ENCODE measurements around the gene BAIAP3.
A peak's percentile ranks its signal among the peaks of the same experiment; 100 is the strongest.
"Not testable (repeated sequence)": the region's sequence is repeated elsewhere in the genome, so short reads cannot be mapped to it uniquely, and the experiment has no call there.

BAIAP3 gene

DNA sequence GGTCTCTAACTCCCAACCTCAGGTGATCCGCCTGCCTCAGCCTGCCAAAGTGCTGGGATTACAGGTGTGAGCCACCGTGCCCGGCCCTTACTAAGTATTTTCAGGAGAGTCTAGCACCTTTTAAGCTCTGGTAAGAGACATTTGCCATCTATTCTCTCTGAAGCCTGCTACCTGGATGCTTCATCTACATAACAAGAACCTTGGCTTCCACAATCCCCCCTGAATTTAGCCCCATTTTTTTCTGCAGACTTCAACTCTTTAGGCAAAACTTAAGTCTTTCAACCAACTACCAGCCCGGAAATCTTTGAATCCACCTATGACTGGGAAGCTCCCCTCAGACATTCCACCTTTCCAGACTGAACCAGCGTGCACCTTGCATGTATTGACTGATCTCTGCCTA, 38.0 kb upstream of the BAIAP3 start:
- Mint-ChIP-seq H3K4me1 (peaks cover 29% of the 10 kb centered on the region), H3K4me3 (no peak overlapping the region), H3K27ac (no peak overlapping the region), H3K27me3 (peaks cover 37% of the 10 kb centered on the region), H3K9me3 (no peaks in the 10 kb centered on the region), H3K36me3 (no peaks in the 10 kb centered on the region)
- no peak for ATAC-seq

DNA sequence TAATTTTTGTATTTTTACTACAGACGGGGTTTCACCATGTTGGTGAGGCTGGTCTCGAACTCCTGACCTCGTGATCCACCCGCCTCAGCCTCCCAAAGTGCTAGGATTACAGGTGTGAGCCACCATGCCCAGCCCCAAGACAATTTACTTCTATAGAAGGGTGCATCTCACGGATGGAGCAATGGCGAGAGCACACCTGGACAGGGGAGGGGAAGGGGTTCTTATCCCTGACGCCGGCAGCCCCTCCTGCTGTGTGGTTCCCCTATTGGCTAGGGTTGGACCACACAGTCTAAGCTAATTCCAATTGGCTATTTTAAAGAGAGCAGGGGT, 36.8 kb upstream of the BAIAP3 start:
- H3K9me3 Mint-ChIP-seq, H3K36me3 Mint-ChIP-seq, ATAC-seq: not testable (repeated sequence)
- Mint-ChIP-seq H3K4me3 (peak overlapping the region; percentile 19), H3K27me3 (peaks cover 31% of the 10 kb centered on the region), H3K27ac (peak overlapping the region; percentile 70), H3K4me1 (peaks cover 39% of the 10 kb centered on the region)

DNA sequence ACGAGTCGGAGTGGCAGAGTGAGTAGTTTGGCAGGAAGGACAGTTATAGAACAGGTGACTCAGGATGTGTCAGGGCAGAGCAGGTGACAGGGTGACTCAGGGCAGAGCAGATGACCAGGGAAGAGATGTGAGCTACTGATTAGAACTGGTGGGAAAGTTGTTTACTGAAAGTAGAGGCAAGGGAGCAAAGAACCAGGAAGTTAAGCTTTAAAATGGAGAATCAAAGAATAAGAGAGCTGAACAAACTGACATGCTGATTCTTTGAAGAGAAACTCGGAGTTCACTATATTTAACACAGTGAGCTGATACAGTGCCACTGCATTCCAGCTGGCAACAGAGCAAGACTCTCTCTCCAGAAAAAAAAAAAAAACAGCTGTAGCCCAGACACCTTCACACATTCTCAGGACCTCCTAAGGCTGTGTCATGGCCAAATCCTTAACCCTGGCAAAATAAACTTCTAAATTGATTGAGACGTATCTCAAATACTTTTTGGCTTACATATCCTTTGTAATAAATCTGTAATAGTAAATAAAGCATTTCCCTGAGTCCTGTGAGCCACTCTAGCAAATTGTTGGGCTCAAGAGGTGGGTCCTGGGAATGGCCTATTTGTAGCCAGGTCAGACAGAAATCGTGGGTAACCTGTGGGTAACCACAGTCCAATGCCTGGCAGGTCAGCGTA, 36.3 kb upstream of the BAIAP3 start:
- peak overlapping the region; percentile 70 for H3K27ac Mint-ChIP-seq
- peaks cover 44% of the 10 kb centered on the region for H3K4me1 Mint-ChIP-seq
- H3K36me3 Mint-ChIP-seq, result no peaks in the 10 kb centered on the region
- H3K27me3 Mint-ChIP-seq, result peaks cover 26% of the 10 kb centered on the region
- H3K4me3 Mint-ChIP-seq, result peak overlapping the region; percentile 19
- ATAC-seq, result peak; percentile 77
- no peaks in the 10 kb centered on the region for H3K9me3 Mint-ChIP-seq

DNA sequence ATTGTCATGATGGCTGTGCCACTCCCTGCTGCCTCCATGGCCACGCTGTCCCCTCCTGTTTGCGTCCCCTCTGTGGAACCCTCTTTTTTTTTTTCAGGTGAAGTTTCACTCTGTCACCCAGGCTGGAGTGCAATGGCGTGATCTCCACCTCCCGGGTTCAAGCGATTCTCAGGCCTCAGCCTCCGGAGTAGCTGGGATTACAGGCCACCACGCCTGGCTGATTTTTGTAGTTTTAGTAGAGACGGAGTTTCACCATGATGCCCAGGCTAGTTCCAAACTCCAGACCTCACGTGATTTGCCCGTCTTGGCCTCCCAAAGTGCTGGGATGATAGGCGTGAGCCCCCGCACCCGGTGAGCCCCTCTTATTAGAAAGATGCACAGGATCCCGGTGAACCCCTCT, 35.0 kb upstream of the BAIAP3 start:
- H3K36me3 Mint-ChIP-seq, result no peaks in the 10 kb centered on the region
- peaks cover 15% of the 10 kb centered on the region for H3K27me3 Mint-ChIP-seq
- no peak overlapping the region for H3K4me3 Mint-ChIP-seq
- no peaks in the 10 kb centered on the region for H3K9me3 Mint-ChIP-seq
- H3K4me1 Mint-ChIP-seq, result peaks cover 42% of the 10 kb centered on the region
- no peak overlapping the region for H3K27ac Mint-ChIP-seq
- ATAC-seq, result no peak

DNA sequence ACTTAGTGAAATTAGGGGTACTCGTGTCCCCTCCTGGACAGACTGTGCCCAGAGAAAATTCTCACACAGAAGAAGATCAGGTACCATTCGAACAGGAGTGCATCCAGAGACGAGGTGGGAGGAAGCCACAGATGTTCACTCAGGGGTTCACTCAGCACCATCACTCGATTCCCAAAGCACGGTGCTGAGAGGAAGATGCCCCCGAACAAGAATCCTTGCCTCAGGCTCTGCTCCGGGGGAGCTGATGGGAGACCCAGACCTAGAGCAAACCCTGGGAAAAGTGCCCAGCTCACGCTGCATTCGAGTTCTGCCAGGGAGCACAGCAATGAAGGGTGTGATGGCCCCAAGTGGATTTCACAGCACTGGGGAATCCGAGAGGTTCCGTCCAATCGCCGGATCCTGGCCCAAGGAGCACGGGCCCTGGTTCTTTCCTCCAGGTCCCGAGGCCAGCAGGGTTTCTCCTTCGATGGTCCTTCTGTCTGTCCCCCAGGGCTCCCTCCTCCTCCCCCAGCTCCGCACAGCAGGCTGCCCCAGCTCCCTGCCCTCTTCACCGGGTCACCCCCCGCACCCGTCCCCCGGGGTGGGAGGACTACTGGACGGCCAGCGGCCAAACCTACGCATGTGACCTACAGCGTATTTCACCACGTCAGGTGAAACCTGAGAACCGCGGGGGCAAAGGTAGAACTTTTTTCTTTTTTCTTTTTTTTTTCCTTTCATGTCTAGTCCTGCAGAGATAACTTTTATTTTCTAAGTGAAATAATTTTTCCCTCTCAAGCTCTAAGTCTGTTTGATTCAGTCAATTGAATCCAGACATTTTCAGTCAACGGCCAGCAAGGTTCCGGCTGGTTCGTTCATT, 34.2 kb upstream of the BAIAP3 start:
- H3K36me3 Mint-ChIP-seq, result no peaks in the 10 kb centered on the region
- no peak overlapping the region for H3K27ac Mint-ChIP-seq
- no peak for ATAC-seq
- H3K27me3 Mint-ChIP-seq, result peaks cover 7% of the 10 kb centered on the region
- no peaks in the 10 kb centered on the region for H3K9me3 Mint-ChIP-seq
- H3K4me3 Mint-ChIP-seq, result no peak overlapping the region
- peaks cover 42% of the 10 kb centered on the region for H3K4me1 Mint-ChIP-seq

DNA sequence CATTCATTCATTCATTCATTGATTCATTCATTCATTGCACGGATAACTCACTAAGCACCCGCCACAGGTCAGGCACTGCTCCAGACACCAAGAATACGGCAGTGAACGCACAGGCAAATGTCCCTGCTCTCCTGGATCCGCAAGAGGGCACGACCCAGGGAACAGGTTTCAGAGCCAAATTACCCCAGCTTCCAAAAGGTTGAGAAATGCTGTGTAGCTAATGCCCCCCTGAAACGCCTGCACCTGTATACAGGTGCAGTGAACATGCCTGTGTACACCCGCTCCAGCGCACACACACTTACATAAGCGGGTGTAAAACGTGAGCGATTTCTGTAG, 33.6 kb upstream of the BAIAP3 start:
- H3K27me3 Mint-ChIP-seq, result peaks cover 1% of the 10 kb centered on the region
- H3K4me1 Mint-ChIP-seq, result peaks cover 43% of the 10 kb centered on the region

DNA sequence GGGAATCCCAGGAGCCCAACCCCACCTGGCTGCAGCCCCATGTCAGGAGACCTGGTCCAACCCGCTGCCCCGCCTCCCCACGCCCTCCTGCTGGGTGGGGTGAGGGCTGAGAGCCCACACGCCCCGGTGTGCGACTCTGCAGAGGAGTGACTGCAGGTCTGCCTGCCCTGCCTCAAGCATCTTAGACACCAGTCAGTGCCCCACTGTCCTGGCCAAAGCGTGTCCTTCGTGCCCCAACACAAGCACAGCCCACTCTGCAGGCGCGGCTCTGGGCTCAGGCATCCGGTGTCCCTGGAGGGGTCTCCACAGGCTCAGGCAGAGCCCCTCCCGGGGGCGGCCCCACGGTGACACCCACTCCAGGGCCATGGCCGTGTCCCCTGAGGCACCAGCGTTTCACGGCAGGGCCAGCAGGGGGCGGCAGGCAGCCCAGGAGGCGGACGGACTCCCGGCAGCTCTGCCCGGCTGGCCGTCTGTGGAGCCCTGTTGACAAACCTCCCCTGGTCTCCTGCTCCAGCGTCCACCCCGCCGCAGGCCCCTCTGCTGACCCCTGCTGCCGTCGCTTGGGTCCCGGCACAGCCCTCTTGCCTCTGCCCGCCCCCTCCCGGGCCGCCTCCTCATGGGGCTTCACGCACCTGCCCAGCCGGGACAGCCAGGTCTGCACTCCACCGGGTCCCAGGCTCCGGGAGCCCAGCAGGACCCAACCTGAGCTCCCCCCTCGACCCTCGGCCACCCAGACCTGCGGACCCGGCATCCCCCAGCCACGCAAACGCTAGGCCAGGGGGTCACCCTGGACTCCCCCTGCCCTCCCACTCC, 32.6 kb upstream of the BAIAP3 start:
- Mint-ChIP-seq H3K4me3 (no peak overlapping the region), H3K4me1 (peaks cover 50% of the 10 kb centered on the region), H3K36me3 (no peaks in the 10 kb centered on the region), H3K27ac (peak overlapping the region; percentile 81), H3K9me3 (no peaks in the 10 kb centered on the region), H3K27me3 (no peaks in the 10 kb centered on the region)
- peak; percentile 60 for ATAC-seq

More for the DNA sequence above, 33.6 kb upstream of the BAIAP3 start:
- no peaks in the 10 kb centered on the region for H3K36me3 Mint-ChIP-seq
- no peak overlapping the region for H3K4me3 Mint-ChIP-seq
- H3K9me3 Mint-ChIP-seq, result no peaks in the 10 kb centered on the region
- H3K27ac Mint-ChIP-seq, result no peak overlapping the region
- no peak for ATAC-seq

DNA sequence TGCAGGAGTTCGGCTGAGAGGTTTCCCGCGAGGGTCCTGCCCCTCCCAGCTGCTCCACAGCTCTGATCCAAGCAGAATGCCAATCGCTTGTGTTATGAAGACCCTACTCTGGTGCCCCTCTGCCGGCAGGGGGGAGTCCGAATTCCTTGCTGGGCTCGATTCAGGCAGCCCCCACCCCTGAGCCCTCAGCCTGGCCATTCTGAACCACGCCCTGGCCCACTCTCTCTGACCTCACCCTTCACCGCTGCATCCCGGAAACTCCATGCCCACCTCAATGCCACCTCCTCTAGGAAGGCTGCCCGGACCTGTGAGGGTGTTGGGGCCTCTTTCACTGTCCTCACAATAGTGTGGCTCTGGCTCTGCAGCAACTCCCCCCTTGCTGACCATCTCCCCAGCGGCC, 31.9 kb upstream of the BAIAP3 start:
- Mint-ChIP-seq H3K27me3 (no peaks in the 10 kb centered on the region), H3K9me3 (no peaks in the 10 kb centered on the region), H3K4me3 (peak overlapping the region; percentile 19), H3K27ac (peak overlapping the region; percentile 81), H3K4me1 (peaks cover 54% of the 10 kb centered on the region), H3K36me3 (no peaks in the 10 kb centered on the region)
- no peak for ATAC-seq

DNA sequence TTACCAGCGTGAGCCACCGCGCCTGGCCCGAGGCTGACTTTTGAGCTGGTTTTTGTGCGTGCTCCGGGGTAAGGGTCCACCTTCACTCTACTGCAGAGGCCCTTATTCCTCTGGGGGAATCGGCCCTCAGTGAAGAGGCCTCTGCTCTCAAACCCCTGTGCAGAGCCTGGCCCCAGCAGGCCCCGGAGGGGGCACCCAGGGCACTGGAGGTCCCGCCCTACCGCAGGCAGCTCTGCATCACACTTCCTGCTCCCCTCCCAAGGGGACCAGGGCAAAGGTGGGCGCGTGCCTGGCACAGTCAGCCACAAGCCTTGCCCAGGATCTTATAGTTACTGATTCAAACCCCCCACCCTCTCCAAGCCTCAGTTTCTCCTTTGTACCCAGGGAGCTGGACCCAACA, 27.6 kb upstream of the BAIAP3 start:
- peak overlapping the region; percentile 99 for H3K27ac Mint-ChIP-seq
- H3K27me3 Mint-ChIP-seq, result no peaks in the 10 kb centered on the region
- peak overlapping the region; percentile 18 for H3K4me3 Mint-ChIP-seq
- ATAC-seq, result no peak
- H3K9me3 Mint-ChIP-seq, result no peaks in the 10 kb centered on the region
- peaks cover 10% of the 10 kb centered on the region for H3K36me3 Mint-ChIP-seq
- H3K4me1 Mint-ChIP-seq, result peaks cover 67% of the 10 kb centered on the region

DNA sequence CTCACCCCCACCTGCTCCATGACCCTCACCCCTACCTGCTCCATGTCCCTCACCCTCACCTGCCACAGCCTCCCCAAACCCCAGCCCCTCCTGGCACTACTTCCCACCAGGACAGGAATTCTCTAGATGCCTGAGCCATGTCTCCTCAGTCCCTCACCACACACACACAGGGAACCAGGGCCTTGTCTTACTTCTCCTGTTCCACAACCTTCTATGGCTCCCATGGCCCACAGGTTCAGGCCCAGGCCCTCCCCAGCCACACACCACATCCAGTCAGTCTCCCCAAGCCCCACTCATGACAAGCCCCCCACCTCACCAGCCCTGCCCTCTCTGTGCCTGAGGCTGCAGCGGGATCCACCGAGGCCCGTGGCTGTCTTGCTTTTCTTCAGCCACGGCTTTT, 27.1 kb upstream of the BAIAP3 start:
- Mint-ChIP-seq H3K27ac (peak overlapping the region; percentile 99), H3K27me3 (no peaks in the 10 kb centered on the region), H3K36me3 (peaks cover 14% of the 10 kb centered on the region), H3K9me3 (no peaks in the 10 kb centered on the region), H3K4me1 (peaks cover 67% of the 10 kb centered on the region), H3K4me3 (peak overlapping the region; percentile 4)
- no peak for ATAC-seq

DNA sequence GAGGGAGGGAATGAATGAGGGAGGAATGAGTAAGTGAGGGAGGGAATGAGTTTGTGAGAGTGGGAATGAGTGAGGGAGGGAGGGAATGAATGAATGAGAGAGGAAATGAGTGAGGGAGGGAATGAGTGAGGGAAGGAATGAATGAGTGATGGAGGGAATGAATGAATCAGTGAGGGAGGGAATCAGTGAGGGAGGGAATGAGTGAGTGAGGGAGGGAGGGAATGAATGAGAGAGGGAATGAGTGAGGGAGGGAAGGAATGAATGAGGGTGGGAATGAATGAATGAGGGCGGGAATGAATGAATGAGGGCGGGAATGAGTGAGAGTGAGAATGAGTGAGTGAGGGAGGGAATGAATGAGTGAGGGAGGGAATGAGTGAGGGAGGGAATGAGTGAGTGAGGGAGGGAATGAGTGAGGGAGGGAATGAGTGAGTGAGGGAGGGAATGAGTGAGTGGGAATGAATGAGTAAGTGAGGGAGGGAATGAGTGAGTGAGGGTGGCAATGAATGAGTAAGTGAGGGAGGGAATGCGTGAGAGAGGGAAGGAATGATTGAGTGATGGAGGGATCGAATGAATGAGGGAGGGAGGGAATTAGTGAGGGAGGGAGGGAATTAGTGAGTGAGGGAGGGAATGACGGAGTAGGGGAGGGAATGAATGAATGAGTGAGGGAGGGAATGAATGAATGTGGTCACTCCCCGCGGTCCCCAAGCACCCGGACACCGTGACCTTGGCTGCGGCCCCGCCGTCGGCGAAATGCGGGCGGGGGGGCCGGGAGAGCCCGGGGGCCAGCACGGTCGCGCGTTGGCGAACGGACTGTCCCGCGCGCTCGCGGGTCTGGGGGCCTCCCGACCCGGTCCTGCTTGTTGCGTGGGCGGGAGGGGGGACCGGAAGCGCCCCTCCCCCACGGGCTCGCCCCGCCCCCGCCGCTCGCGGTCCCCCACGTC, 25.1 kb upstream of the BAIAP3 start:
- peak overlapping the region; percentile 99 for H3K27ac Mint-ChIP-seq
- H3K4me1 Mint-ChIP-seq, result peaks cover 77% of the 10 kb centered on the region
- no peaks in the 10 kb centered on the region for H3K27me3 Mint-ChIP-seq
- ATAC-seq, result peak; percentile 31
- H3K4me3 Mint-ChIP-seq, result peak overlapping the region; percentile 88
- peaks cover 20% of the 10 kb centered on the region for H3K36me3 Mint-ChIP-seq
- H3K9me3 Mint-ChIP-seq, result no peaks in the 10 kb centered on the region

DNA sequence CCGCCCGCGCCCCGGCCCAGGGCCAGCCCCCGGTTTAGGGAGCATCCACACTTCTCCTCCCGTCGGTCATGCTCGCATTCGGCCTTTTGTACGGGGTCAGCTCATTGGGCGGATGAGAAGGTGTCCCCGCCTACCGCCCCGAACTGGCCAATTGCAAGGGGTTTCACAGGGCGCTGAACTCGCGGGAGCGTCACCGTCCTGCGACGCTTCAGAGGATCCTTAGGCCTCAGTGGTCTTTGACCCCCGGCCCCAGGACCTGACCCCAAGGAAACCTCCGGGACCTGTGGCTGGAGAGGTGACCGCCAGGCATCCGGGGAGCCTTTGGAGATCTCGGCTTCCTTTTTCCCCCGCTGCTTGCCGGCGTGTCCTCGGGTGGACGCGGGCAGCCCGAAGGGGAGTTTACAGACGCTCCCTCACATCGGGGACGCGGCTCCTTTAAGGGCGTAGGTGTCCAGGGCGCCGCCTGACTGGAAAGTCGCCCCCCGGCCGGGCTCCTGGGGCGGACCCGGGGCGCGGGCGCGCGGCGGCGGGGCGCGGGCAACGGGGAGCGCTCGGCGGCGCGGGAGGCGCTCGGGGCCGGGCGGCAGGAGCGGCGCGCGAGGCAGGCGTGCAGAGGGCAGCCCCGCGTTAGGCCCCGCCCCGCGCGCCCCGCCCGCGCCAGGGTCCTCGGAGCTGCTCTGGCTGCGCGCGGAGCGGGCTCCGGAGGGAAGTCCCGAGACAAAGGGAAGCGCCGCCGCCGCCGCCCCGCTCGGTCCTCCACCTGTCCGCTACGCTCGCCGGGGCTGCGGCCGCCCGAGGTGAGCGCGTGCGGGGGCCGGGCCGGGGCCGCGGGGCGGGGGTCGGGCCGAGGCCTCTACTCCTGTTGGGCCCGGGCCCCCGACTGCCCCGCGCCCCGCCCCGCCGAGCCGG, 24.2 kb upstream of the BAIAP3 start, which contains the start of gene UBE2I:
UBE2I (plus strand) TSS at position 660 of the 909 bp plus-strand sequence. CDS start 4,395 bp downstream, outside the sequence.
- peaks cover 24% of the 10 kb centered on the region for H3K36me3 Mint-ChIP-seq
- peaks cover 73% of the 10 kb centered on the region for H3K4me1 Mint-ChIP-seq
- no peaks in the 10 kb centered on the region for H3K27me3 Mint-ChIP-seq
- peak; percentile 86 for ATAC-seq
- peak within 1 kb of the TSS; percentile 93 for H3K4me3 Mint-ChIP-seq
- H3K27ac Mint-ChIP-seq, result peak within 1 kb of the TSS; percentile 99
- no peaks in the 10 kb centered on the region for H3K9me3 Mint-ChIP-seq

DNA sequence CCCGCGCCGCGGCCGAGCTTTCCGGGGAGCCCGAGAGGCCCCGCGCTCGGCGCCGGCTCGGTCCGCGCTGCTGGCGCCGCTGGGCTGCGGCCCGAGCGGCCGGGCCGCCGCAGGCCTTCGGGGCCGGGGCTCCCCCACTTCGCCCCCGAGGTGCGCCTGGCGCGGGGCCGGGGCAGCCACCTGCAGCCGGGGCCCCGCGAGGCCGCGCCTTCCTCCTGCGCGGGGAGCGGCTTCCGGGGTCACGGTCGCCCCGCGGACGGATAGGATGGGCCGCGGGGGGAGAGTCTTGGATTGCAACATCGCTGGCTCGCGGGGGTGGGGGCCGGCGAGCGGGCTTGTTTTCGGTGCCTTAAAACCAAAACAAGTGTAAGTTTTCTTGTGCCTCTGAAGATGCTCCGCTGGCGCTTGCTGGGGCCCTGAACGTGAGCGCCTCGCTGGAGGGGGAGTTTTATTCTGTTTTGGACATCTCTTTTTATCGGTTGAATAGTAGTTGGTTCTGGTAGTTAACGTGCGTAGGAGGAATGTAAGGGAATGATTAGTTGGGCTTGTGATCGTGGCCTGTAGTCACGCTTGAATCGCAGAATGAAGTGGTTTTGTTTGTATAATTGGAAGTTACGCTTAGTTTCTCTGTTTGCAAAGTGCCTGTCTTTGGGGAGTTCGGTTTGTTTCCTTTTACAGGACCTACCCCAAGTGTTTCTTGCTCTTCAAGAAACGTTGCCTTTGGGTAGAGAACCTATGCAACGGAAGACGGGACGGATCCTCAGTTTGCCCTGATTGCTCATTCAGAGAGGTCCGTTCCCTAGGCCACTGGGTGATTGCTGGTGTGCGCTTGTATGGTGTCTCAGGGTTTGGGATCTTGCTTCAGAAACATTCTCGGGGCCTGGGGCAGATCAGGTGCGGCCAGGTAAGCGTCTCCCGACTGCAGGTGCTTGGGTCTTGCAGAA, 23.3 kb upstream of the BAIAP3 start:
- peaks cover 28% of the 10 kb centered on the region for H3K36me3 Mint-ChIP-seq
- H3K27me3 Mint-ChIP-seq, result no peaks in the 10 kb centered on the region
- H3K9me3 Mint-ChIP-seq, result no peaks in the 10 kb centered on the region
- H3K27ac Mint-ChIP-seq, result peak overlapping the region; percentile 99
- peak; percentile 47 for ATAC-seq
- H3K4me3 Mint-ChIP-seq, result peak overlapping the region; percentile 93
- peaks cover 69% of the 10 kb centered on the region for H3K4me1 Mint-ChIP-seq

Measured in stimulated activated memory B cell treated with anti-CD40 and anti-IgM and Interleukin-4, amounts not matched to agents 10 μg/mL and 1 μg/mL and 100 μg/mL, for 72 hours (primary cell).